GM15510 (cell line): ENCODE measurements around the gene SORCS2.

Experiments
- POLR2A ChIP-seq: IDR thresholded peaks from 3 replicates; pipeline ENCODE4 v1.6.1; 2011; ENCODE audit warnings: borderline replicate concordance; ENCODE audit not compliant: insufficient read length; ENCODE audit errors: extremely low read depth

The SORCS2 gene

DNA sequence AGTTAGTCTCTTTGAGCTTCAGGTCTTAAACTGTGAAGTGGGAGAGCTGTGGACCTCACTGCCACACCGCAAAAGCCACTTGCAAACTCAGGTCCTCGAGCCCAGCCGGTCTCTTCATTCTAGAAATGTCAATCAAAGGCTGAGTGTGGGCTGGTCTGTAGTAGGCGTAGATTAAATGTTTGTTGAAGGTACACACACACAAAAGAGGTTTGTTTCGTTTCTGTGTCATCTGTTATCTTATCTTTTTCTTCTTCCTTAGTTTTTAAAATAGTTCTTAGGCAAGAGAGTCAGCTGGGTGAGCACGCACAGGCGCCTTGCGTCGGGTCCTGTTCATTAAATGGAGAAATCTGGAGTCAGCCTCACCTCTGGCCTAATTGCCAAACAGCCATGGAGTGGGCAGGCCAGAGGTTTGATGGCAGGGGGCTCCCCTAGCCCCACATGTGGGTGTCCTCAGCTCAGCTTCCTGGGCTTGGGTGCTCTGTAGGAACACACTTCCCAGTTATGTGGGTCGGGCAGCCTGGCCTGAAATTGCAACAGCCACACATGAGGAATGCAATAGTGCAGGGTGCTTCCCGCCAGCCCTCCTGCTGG, 243.2 kb downstream of the SORCS2 start:
- TF ChIP-seq POLR2A = no peak

DNA sequence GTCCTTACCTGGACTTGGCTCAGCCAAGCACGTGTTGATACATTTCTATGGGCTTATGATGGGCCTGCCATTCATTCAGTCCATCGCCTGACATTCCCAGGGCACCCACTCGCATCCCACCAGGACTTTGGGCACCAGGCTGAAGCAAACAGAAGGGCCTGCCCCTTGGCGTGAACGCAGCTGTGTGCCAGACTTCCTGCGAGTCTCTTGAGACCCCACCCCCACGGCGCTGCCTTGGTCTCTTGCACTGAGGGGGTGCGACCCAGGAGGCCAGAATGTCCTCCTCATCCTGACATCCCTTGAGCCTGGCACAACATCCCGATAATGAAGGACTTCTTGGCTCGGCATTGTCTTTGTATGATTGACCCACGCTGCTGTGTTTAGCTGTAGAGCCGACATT, 243.9 kb downstream of the SORCS2 start:
- TF ChIP-seq POLR2A = no peak

DNA sequence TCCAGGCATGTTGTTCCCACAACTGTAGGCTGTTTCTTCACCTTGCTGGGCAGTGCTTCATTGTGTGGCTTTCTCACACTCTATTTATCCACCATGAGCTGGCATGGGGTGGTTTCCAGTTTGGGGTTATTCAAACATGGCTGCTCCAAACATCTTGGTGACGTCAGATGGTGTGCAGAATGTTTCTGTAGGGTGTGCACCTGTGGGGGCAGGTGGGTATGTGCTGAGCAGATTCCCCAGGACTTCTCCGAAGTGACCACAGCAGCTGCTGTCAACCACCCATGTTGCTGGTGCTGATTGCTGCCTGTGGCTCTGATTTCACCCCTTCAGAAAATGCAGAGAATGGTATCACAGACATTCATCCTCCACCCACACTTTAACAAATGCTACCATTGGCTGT, 247.4 kb downstream of the SORCS2 start:
- TF ChIP-seq POLR2A = no peak

DNA sequence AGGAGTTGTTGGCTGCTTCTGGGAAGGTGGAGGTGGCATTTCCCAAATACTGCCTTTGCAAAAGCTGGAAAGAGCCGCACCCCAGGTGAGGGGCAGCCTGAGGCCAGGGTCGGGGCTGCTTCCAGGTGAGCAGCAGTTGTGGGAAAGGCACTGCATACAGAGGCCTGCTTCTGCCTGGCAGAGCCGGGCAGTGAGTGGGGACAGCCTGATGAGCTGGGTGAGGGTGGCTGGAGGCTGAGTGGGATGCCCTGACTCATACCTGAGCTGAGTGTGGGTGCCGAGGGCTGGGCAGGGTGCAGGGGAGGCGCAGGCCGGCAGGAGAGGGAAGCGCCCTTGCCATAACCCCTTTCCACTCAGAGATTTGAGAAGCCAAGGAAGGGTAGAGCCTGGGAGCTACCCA, 248.9 kb downstream of the SORCS2 start:
- TF ChIP-seq POLR2A = no peak

DNA sequence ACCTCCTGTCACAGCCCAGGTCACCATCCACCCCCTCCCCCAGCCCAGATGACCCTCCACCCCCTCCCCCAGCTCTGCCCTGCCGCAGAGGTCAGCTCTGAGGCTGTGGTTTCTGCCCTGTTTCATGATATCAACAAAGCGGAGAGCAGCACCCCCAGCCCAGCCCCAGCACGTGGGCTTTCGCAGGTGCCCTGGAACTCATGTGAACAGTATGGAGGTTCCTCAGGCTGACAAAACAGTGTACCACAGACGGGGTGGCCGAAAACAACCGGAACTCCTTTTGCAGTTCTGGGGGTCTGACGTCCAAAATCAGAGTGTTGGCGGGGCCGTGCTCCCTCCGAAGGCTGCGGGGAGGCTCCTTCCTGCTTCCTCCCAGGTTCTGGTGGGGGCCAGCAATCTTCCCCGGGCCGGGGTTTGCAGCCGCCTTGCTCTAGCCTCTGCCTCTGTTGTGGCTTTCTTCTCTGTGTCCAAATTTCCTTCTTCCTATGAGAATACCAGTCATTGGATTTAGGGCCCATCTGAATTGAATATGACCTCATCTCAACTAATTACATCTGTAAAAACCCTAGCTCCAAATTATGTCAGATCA, 250.3 kb downstream of the SORCS2 start:
- TF ChIP-seq POLR2A = no peak

DNA sequence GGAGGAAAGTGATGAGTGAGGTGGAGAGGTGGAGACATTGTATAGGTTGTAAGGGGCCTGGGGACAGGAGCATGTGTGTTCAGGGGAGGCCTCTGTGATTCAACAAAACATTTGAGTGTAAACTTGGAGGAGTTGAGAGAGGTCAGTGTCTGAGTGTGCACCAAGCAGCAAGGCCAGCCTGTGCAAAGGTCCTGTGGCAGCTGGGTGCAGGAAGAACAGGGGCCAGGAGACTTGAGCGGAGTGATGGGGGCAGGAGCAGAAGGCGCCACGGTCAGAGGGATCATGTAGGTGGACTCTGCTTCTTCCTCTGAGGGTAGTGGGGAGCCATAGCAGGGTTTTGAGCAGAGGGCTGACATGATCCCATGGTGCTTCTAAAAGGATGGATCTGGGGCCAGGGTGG, 252.0 kb downstream of the SORCS2 start:
- no peak for TF ChIP-seq POLR2A

DNA sequence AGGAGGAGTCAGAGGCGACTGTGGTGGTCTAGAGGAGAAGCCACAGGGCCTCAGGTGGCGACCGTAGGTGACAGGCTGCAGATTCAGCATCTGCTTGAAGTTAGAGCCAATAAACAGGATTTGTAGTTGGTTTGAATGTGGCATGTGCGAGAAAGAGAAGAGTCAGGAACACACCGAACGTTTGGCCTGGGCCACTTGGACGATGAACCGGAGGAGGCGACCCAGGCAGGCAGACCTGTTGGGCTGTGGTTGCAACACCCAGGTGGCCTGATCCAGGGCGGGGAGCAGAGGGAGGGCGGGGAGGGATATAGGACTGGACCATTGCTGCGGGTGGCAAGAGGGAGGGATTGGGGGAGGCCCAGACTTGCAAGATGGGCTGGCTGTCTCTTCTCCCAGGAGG, 252.4 kb downstream of the SORCS2 start:
- no peak for TF ChIP-seq POLR2A

DNA sequence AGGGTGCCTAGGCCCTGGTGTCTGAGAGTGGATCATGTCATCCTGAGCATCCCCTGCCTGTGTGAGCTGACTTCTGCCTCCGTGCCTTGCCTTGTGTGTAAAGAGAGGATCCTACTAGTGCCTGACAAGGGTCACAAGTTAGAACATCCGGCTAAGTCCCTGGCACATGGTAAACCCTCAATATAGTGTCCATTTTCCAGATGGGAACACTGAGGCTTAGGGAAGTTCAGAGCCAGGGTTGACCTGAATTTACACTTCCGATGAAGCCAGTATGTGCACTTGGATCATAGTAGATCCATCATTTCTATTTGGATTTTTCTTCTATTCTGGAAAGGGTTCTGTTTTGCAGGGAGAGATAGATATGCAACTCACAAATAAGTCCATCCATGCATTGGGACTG, 254.9 kb downstream of the SORCS2 start:
- TF ChIP-seq POLR2A = no peak

DNA sequence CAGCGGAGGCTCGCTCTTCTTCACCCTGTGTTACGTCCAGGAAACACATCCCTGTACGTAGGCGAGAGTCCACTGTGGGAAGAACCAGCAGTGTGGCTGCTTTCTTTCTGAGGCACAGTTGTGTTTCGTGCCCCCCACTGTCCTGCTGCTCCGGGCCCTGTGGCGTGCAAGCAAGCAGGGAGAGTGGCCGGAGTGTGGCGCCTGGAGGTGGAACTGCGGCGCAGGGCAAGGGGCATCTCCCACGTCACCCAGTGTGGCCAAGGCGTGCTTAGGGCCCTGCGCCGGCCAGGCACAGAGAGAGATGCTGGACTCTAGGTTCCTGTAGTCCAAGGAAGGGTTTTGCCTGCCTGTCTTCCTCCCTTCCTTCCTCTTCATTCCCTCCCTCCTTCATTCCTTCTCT, 255.7 kb downstream of the SORCS2 start:
- no peak for TF ChIP-seq POLR2A

DNA sequence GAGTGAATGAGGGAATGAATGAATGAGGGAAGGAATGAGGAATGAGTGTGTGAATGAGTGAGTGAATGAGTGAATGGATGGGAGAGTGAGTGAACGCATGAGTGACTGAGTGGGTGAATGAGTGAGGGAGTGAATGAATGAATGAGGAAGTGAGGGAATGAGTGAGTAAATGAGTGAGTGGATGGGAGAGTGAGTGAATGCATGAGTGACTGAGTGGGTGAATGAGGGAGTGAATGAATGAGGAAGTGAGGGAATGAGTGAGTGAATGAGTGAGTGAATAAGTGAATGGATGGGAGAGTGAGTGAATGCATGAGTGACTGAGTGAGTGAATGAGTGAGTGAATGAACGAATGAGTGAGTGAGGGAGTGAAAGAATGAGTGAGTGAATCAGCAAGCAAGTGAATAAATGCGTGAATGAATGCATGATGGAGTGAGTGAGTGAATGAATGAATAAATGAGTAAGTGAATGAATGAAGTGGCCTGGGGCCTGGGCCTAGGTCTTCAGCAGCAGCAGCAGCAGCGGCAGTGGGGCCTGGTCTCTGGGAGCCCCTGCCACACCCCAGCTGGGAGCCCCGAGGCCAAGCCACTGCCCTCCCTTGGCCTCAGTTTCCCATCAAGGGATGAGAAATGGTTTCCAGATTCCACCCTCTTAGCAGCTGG, 258.6 kb downstream of the SORCS2 start:
- no peak for TF ChIP-seq POLR2A

DNA sequence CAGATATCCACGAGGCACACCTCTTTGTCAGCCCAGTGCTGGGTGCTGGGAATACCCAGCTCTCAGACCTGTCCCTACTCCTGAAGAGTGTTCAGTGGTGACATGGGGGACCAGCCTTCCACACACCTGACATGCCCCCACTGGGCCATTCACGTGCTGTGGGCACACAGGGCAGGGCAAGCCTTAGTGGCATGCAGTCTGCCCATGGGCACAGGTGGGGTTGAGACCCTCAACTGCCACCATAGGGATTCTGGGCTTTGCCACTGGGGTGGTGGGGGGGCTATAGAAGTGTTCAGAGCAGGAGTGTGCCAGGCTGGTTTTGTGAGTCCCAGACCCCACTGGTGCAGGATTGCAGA, 259.1 kb downstream of the SORCS2 start:
- no peak for TF ChIP-seq POLR2A

DNA sequence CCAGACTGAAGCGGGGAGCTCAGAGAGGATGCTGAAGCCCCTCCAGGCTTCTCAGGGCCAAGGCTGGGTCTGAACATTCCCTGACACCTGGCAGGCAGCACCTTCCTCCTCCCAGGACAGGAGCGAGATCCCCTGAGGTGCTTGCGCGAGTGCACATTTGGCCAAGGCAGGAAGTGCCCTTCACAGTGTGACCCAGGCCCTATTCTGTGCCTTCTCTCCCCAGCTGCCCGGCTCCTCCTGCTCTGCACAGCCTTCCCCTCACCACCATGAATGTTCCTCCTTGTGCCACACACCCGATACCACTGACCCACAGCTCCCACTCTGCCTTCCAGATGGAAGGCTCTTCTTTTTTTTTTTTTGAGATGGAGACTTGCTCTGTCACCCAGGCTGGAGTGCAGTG, 259.5 kb downstream of the SORCS2 start:
- no peak for TF ChIP-seq POLR2A

DNA sequence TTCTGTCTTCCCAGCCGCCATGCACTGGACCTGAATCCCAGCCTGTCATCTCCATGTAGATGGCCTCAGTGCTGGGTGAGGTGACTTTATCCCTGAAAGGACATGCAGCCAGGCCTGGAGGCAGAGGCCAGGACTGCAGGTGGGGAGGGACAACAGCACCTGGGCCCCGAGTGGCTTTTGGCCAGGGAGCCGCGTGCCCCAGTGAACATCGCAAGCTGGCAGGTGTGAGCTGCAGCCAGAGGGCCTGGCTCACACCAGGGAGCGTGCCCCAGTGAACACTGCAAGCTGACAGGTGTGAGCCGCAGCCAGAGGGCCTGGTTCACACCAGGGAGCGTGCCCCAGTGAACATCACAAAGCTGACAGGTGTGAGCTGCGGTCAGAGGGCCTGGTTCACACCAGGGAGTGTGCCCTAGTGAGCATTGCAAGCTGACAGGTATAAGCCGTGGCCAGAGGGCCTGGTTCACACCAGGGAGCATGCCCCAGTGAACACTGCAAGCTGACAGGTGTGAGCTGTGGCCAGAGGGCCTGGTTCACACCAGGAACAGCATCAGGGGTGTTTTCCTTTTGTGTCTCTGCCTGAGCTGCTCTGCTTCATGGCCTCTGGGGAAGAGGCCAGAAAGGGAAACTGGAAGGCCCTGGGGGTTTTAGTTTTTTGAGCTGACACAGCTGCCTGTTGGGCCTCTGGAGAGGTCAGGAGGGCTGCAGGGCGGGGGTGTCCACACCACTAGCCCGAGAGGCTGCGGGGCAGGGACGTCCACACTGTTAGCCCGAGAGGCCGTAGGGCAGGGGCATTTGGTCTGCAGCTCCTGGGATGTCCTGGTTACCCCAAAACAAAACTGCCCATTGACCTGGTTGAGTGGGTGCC, 265.1 kb downstream of the SORCS2 start:
- no peak for TF ChIP-seq POLR2A

DNA sequence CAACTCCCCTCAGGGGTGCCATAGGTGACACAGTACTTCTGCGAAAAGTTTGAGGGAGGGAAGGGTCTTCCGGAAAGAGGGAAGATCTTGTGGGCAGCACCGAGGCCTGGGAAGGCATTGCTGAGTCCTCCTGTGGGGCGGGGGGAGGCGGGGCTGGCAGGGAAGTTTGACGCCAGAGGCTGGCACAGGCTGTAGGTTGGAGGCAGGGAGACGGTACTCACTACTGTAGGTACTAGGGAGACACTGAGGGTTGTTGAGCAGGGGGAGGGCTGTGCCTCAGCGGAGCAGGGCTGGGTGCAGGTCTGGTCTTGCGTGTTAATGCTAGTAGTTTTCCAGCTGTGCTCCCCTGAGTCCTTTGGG, 265.7 kb downstream of the SORCS2 start:
- TF ChIP-seq POLR2A = no peak

DNA sequence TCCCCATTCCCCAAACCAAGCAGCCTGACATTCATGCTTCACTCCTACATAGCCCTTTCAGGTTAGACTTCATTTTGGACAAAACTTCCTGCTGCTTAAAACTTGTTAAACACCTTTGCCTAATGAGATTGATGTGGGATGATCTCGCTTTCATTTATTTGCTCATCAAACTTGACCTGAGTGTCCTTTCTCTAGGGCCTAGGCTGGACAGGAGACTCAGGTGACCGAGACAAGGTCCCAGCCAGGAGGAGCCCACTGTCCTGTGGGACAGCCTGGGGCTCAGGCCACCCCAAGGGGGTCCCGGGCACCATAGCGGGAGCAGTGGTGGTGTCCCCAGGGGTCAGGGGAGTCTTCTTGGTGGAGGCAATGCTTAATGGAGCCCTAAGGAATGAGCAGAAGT, 266.1 kb downstream of the SORCS2 start:
- TF ChIP-seq POLR2A = no peak

DNA sequence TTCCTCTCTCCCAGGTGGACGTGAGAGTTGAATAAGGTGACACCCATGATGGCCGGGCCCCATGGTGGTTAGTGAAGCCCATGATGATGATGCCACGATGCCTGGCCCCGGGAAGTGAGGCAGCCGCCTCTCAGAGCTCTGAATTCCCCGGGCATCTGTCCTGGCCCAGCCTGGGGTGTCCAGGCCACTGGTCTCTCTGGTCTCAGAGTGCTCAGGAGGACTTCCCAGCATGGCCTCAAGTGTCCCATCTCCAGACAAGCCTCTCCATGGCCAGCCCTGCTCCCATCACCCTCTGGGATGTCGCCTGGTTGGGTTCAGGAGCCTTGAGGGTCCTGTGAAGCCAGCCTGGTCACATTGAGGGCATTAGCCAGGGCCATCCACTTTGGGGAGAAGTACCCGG, 267.1 kb downstream of the SORCS2 start:
- no peak for TF ChIP-seq POLR2A

DNA sequence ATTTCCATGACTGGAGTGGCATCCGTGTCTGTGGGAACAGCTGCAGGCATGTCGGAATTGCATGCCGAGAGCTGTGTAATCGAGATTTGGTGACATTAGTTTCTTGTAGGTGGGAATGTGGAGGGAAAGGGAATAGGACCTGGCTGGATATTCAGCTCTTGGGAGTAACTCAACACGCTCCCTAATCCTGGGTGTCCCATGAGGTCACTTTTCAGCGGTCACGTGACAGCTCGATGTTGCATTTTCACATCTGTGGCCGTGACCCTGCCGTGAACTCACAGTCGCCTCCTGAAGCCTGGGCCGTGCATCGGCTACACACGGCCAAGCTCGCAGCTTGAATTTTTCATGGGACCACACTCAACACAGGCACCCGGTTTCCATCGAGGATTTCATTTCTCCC, 268.2 kb downstream of the SORCS2 start:
- TF ChIP-seq POLR2A = no peak

DNA sequence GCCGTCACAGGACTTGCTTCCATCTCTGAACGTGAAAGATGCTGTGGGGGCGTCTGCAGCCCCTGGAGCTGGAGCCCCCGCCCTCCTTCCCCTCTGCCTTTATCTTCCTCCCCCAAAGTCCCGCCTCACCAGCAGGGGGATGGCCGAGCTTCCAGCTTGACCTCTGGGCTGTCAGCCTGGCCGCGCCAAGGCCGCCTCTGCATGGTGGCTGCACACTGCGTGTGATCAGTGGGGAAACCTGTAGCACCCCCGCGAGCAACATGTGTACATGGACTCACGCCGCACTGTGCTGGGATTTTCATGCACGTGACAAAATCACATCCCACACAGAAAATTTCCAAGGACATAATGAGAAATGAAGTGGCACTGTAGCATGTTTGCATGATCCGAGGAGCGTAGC, 268.9 kb downstream of the SORCS2 start:
- TF ChIP-seq POLR2A = no peak
